Activated CD4-positive, alpha-beta memory T cell treated with anti-CD3 and anti-CD28 coated beads for 36 hours (primary cell): Measurements from ENCODE around the gene MIA3. TPM values are rescaled to one million over a fixed set of nuclear protein-coding genes. Genes with fewer than 3 reads are reported as not detected.
"Not testable (repeated sequence)": the region's sequence is repeated elsewhere in the genome, so short reads cannot be mapped to it uniquely, and the experiment has no call there.

Experiments used
- CTCF ChIA-PET: fragments of 350-600 bp; sonication (Branson Sonifier 250); formaldehyde crosslinking; loops from one replicate; lab custom pipeline; 2021; ENCODE audit warnings: antibody characterized with exemption, inconsistent platforms; lab: Charles Lee
- POLR2A ChIA-PET: fragments of 350-600 bp; sonication (Branson Sonifier 250); formaldehyde crosslinking; loops from one replicate; lab custom pipeline; 2021; ENCODE audit warnings: antibody characterized with exemption; lab: Charles Lee
- DNase-seq: peaks from one replicate; pipeline ENCODE4 v3.0.0-alpha.2; 2020
- H3K27ac Mint-ChIP-seq: one replicate; pipeline ENCODE4 v1.8.0; 2021; ENCODE audit warnings: mixed read lengths
- H3K27me3 Mint-ChIP-seq: one replicate; pipeline ENCODE4 v1.8.0; 2021; ENCODE audit warnings: mixed read lengths
- H3K36me3 Mint-ChIP-seq: one replicate; pipeline ENCODE4 v1.8.0; 2021; ENCODE audit warnings: mixed read lengths
- H3K4me1 Mint-ChIP-seq: one replicate; pipeline ENCODE4 v1.8.0; 2021; ENCODE audit warnings: low read depth, mixed read lengths
- H3K4me3 Mint-ChIP-seq: one replicate; pipeline ENCODE4 v1.8.0; 2021; ENCODE audit warnings: mild to moderate bottlenecking, mixed read lengths
- H3K9me3 Mint-ChIP-seq: one replicate; pipeline ENCODE4 v1.8.0; 2021; ENCODE audit warnings: mixed read lengths
- intact Hi-C: fragments of 100-400 bp; cut with micrococcal nuclease; formaldehyde crosslinking; loops from one replicate; pipeline ENCODE4 v1.15.1; 2023
- total RNA-seq, 2 experiments: library from RNA; stranded (reverse); gene quantifications; one replicate each; pipeline ENCODE4 v1.2.3, GENCODE V29; 2021

MIA3 gene
- total RNA-seq, 2 experiments from 2014 or later = 41.5 to 43.2 TPM

GRCh38 chr1:222644636-222644980 is 26.7 kb downstream of the MIA3 start:
- Mint-ChIP-seq H3K27ac (peak overlapping the region; percentile 94), H3K4me3 (peak overlapping the region; percentile 99), H3K9me3 (no peaks in the 10 kb centered on the region), H3K36me3 (peaks cover 8% of the 10 kb centered on the region), H3K4me1 (peaks cover 22% of the 10 kb centered on the region), H3K27me3 (no peaks in the 10 kb centered on the region)
- DNase-seq = no peak
- intact Hi-C loops = loop anchor here (1.0 to 10.0 kb wide), 6 partner anchors 9 to 902 kb away; partner anchors contain the start of genes DUSP10 and TAF1A
- POLR2A ChIA-PET = interaction anchor here (0.9 to 2.4 kb wide), 8 partner anchors 9 to 88 kb away, joined by 3 to 17 read pairs (median 4); partner anchors contain the start of genes AIDA, BROX and TAF1A
- CTCF ChIA-PET = interaction anchor here (0.6 to 4.1 kb wide), 6 partner anchors 9 to 179 kb away, joined by 3 to 23 read pairs (median 3); no protein-coding TSS in a partner anchor

GRCh38 chr1:222652676-222653075 is 34.8 kb downstream of the MIA3 start:
- H3K36me3 Mint-ChIP-seq = peaks cover 68% of the 10 kb centered on the region
- H3K27ac Mint-ChIP-seq = peak overlapping the region; percentile 46
- no peaks in the 10 kb centered on the region for H3K9me3 Mint-ChIP-seq
- H3K4me3 Mint-ChIP-seq = no peak overlapping the region
- intact Hi-C loops = loop anchor here (1.0 kb wide), 1 partner anchor 8 kb away; no protein-coding TSS in a partner anchor
- H3K27me3 Mint-ChIP-seq = no peaks in the 10 kb centered on the region
- no peak for DNase-seq
- ChIA-PET CTCF (interaction anchor here (0.6 to 1.4 kb wide), 4 partner anchors 9 to 536 kb away, joined by 3 to 5 read pairs (median 3); no protein-coding TSS in a partner anchor), POLR2A (interaction anchor here (1.5 to 1.9 kb wide), 2 partner anchors 8 to 63 kb away, joined by 5 to 17 read pairs; partner anchors contain the start of gene TAF1A)
- H3K4me1 Mint-ChIP-seq = peaks cover 51% of the 10 kb centered on the region

GRCh38 chr1:222653178-222653827 is 35.4 kb downstream of the MIA3 start:
- CTCF ChIA-PET = interaction anchor here (0.6 to 1.9 kb wide), 6 partner anchors 9 to 536 kb away, joined by 3 to 5 read pairs (median 4); no protein-coding TSS in a partner anchor
- peaks cover 73% of the 10 kb centered on the region for H3K36me3 Mint-ChIP-seq
- POLR2A ChIA-PET = interaction anchor here (1.5 to 1.9 kb wide), 2 partner anchors 9 to 64 kb away, joined by 5 to 17 read pairs; partner anchors contain the start of gene TAF1A
- H3K4me1 Mint-ChIP-seq = peaks cover 49% of the 10 kb centered on the region
- no peaks in the 10 kb centered on the region for H3K27me3 Mint-ChIP-seq
- intact Hi-C loops = loop anchor here (1.0 kb wide), 1 partner anchor 9 kb away; no protein-coding TSS in a partner anchor
- peak overlapping the region; percentile 46 for H3K27ac Mint-ChIP-seq
- peak; percentile 37 for DNase-seq
- H3K4me3 Mint-ChIP-seq = no peak overlapping the region
- no peaks in the 10 kb centered on the region for H3K9me3 Mint-ChIP-seq

- CTCF ChIA-PET = interaction anchor here (0.8 to 1.9 kb wide), 3 partner anchors 10 to 190 kb away, joined by 3 to 5 read pairs (median 4); no protein-coding TSS in a partner anchor
- Mint-ChIP-seq H3K36me3 (peaks cover 78% of the 10 kb centered on the region), H3K27me3 (no peaks in the 10 kb centered on the region), H3K9me3 (no peaks in the 10 kb centered on the region), H3K4me1 (peaks cover 49% of the 10 kb centered on the region), H3K4me3 (peak overlapping the region; percentile 14), H3K27ac (peak overlapping the region; percentile 64)
- POLR2A ChIA-PET = interaction anchor here (1.8 kb wide), 1 partner anchor 58 kb away, joined by 8 read pairs; the partner anchor contains the start of genes AIDA and BROX
- intact Hi-C loops = loop anchor here (2.0 kb wide), 1 partner anchor 58 kb away; the partner anchor contains the start of genes AIDA and BROX
- DNase-seq = peak; percentile 81
Observed at GRCh38 chr1:222654849-222655248, 37.0 kb downstream of the MIA3 start.

- Mint-ChIP-seq H3K27me3 (no peaks in the 10 kb centered on the region), H3K4me3 (no peak overlapping the region), H3K27ac (peak overlapping the region; percentile 21), H3K9me3 (no peaks in the 10 kb centered on the region), H3K4me1 (peaks cover 52% of the 10 kb centered on the region), H3K36me3 (peaks cover 80% of the 10 kb centered on the region)
- ChIA-PET CTCF (no interaction called here), POLR2A (interaction anchor here (1.4 kb wide), 1 partner anchor 12 kb away, joined by 5 read pairs; no protein-coding TSS in a partner anchor)
- DNase-seq = no peak
- intact Hi-C loops = no loop called here
Observed at GRCh38 chr1:222656391-222657155, 38.7 kb downstream of the MIA3 start.

- Mint-ChIP-seq H3K4me3 (no peak overlapping the region), H3K4me1 (peaks cover 43% of the 10 kb centered on the region), H3K9me3 (no peaks in the 10 kb centered on the region), H3K27ac (no peak overlapping the region), H3K36me3 (peaks cover 76% of the 10 kb centered on the region), H3K27me3 (no peaks in the 10 kb centered on the region)
- no peak for DNase-seq
- CTCF ChIA-PET = interaction anchor here (1.2 kb wide), 1 partner anchor 23 kb away, joined by 6 read pairs; no protein-coding TSS in a partner anchor
- intact Hi-C loops = no loop called here
- POLR2A ChIA-PET = interaction anchor here (1.2 to 1.4 kb wide), 2 partner anchors 14 to 15 kb away, joined by 3 to 5 read pairs; no protein-coding TSS in a partner anchor
Observed at GRCh38 chr1:222657899-222658298, 40.0 kb downstream of the MIA3 start.

- DNase-seq = no peak
- POLR2A ChIA-PET = no interaction called here
- intact Hi-C loops = no loop called here
- H3K9me3 Mint-ChIP-seq = no peaks in the 10 kb centered on the region
- no peaks in the 10 kb centered on the region for H3K27me3 Mint-ChIP-seq
- CTCF ChIA-PET = no interaction called here
- peaks cover 3% of the 10 kb centered on the region for H3K4me1 Mint-ChIP-seq
- H3K27ac Mint-ChIP-seq = no peak overlapping the region
- no peak overlapping the region for H3K4me3 Mint-ChIP-seq
- H3K36me3 Mint-ChIP-seq = peaks cover 56% of the 10 kb centered on the region
Observed at GRCh38 chr1:222663431-222663934, 45.6 kb downstream of the MIA3 start.

GRCh38 chr1:222665964-222666363 is 48.1 kb downstream of the MIA3 start:
- no peaks in the 10 kb centered on the region for H3K27me3 Mint-ChIP-seq
- H3K4me1 Mint-ChIP-seq = peaks cover 13% of the 10 kb centered on the region
- H3K9me3 Mint-ChIP-seq = no peaks in the 10 kb centered on the region
- ChIA-PET POLR2A (no interaction called here), CTCF (no interaction called here)
- DNase-seq = no peak
- no peak overlapping the region for H3K4me3 Mint-ChIP-seq
- H3K36me3 Mint-ChIP-seq = peaks cover 47% of the 10 kb centered on the region
- H3K27ac Mint-ChIP-seq = no peak overlapping the region
- intact Hi-C loops = no loop called here

GRCh38 chr1:222668184-222668583 is 50.3 kb downstream of the MIA3 start:
- DNase-seq, H3K27ac Mint-ChIP-seq, H3K27me3 Mint-ChIP-seq, H3K4me3 Mint-ChIP-seq, CTCF ChIA-PET, intact Hi-C loops, H3K9me3 Mint-ChIP-seq, POLR2A ChIA-PET: not testable (repeated sequence)
- Mint-ChIP-seq H3K36me3 (peaks cover 46% of the 10 kb centered on the region), H3K4me1 (peaks cover 19% of the 10 kb centered on the region)

- DNase-seq, H3K27ac Mint-ChIP-seq, POLR2A ChIA-PET, CTCF ChIA-PET, H3K9me3 Mint-ChIP-seq, H3K4me3 Mint-ChIP-seq, intact Hi-C loops, H3K27me3 Mint-ChIP-seq: not testable (repeated sequence)
- Mint-ChIP-seq H3K4me1 (peaks cover 19% of the 10 kb centered on the region), H3K36me3 (peaks cover 43% of the 10 kb centered on the region)
Observed at GRCh38 chr1:222669107-222669506, 51.2 kb downstream of the MIA3 start.

GRCh38 chr1:222670110-222670509 is 52.2 kb downstream of the MIA3 start:
- ChIA-PET CTCF (no interaction called here), POLR2A (no interaction called here)
- H3K27ac Mint-ChIP-seq = peak overlapping the region; percentile 76
- intact Hi-C loops = no loop called here
- H3K9me3 Mint-ChIP-seq = no peaks in the 10 kb centered on the region
- no peak for DNase-seq
- H3K27me3 Mint-ChIP-seq = no peaks in the 10 kb centered on the region
- H3K4me3 Mint-ChIP-seq = no peak overlapping the region
- peaks cover 43% of the 10 kb centered on the region for H3K36me3 Mint-ChIP-seq
- H3K4me1 Mint-ChIP-seq = peaks cover 19% of the 10 kb centered on the region
